Endothelial cell of coronary artery (primary cell): ENCODE measurements around the gene ZDHHC15. TPM values are rescaled to one million over a fixed set of nuclear protein-coding genes. Genes with fewer than 3 reads are reported as not detected.

Experiments used
- total RNA-seq: library from RNA; depleted of rRNA; stranded (reverse); fragments of >200 nt; gene quantifications from 2 replicates; pipeline ENCODE4 v1.2.3, GENCODE V29; 2014

The ZDHHC15 gene
- not detected in 2 replicates for total RNA-seq

GRCh38 chrX:75522565-75523431 is at the start of gene ZDHHC15:
Gene ZDHHC15 (minus strand): TSS chrX:75523037. CDS start chrX:75523024, 13 bp downstream.

Other genes with a start within 250 kb of the ZDHHC15 start
- gene UPRT, start 249.0 kb downstream of the ZDHHC15 start, total RNA-seq: 14.9 and 17.4 TPM in 2 replicates